Spleen (tissue), 11 donors: ENCODE results near the gene CDC20. TPM values are rescaled to one million over a fixed set of nuclear protein-coding genes. Genes with fewer than 3 reads are reported as not detected.
A peak's percentile ranks its signal among the peaks of the same experiment; 100 is the strongest.

Experiments used
- DNase-seq: peaks from one replicate; pipeline ENCODE4 v3.0.0-alpha.2; 2020
- H3K27ac ChIP-seq, 8 donors: fragments of 200-600 bp; sonication (generic) in 7 of 8; 1 replicate in 4 of 8; 2 replicates in 4 of 8; pipeline versions ENCODE4 v1.5.0 to v1.8.0; 2016 to 2021; ENCODE audit warnings: inconsistent platforms in 4 of 8, mild to moderate bottlenecking in 4 of 8, moderate library complexity in 1 of 8
- H3K27me3 ChIP-seq, 7 donors: fragments of 200-600 bp; sonication (generic) in 6 of 7; replicated peaks in 1 of 7; 1 replicate in 4 of 7; 2 replicates in 3 of 7; pipeline versions ENCODE4 v1.5.0 to v1.8.0; 2016 to 2021; ENCODE audit warnings: inconsistent platforms in 3 of 7, mild to moderate bottlenecking in 1 of 7
- H3K36me3 ChIP-seq, 6 donors: fragments of 200-600 bp; sonication (generic) in 5 of 6; 1 replicate in 4 of 6; 2 replicates in 2 of 6; pipeline versions ENCODE4 v1.5.0 to v1.8.0; 2016 to 2021; ENCODE audit warnings: inconsistent platforms in 2 of 6
- H3K4me1 ChIP-seq, 6 donors: fragments of 200-600 bp; sonication (generic) in 5 of 6; 1 replicate in 3 of 6; 2 replicates in 3 of 6; pipeline versions ENCODE4 v1.5.0 to v1.8.0; 2016 to 2021; ENCODE audit warnings: inconsistent platforms in 3 of 6
- H3K4me3 ChIP-seq, 8 donors: fragments of 200-600 bp; sonication (generic) in 7 of 8; 1 replicate in 4 of 8; 2 replicates in 4 of 8; pipeline versions ENCODE4 v1.5.0 to v1.8.0; 2016 to 2021; ENCODE audit warnings: inconsistent platforms in 4 of 8, mild to moderate bottlenecking in 4 of 8, moderate library complexity in 2 of 8
- H3K9me3 ChIP-seq, 8 donors: fragments of 200-600 bp; sonication (generic) in 7 of 8; 1 replicate in 4 of 8; 2 replicates in 4 of 8; pipeline versions ENCODE4 v1.5.0 to v1.8.0; 2016 to 2021; ENCODE audit warnings: inconsistent platforms in 4 of 8
- CTCF ChIP-seq, 11 experiments: fragments of 200-600 bp in 7 of 11; fragments of 450-650 bp in 4 of 11; sonication (generic) in 4 of 11; IDR thresholded peaks in 8 of 11; conservative IDR thresholded peaks in 3 of 11; 1 replicate in 7 of 11; 2 replicates in 4 of 11; pipeline versions ENCODE4 v1.4.0 to v1.8.0; 2016 to 2021; ENCODE audit warnings: antibody characterized with exemption in 11 of 11, inconsistent platforms in 4 of 11, mild to moderate bottlenecking in 1 of 11
- POLR2A ChIP-seq, 3 donors: fragments of 450-650 bp; IDR thresholded peaks; one replicate each; pipeline ENCODE4 v1.5.1; 2017; ENCODE audit warnings: antibody characterized with exemption in 3 of 3, mild to moderate bottlenecking in 1 of 3
- POLR2AphosphoS5 ChIP-seq, 3 donors: sonication (generic); formaldehyde crosslinking; IDR thresholded peaks; one replicate each; pipeline ENCODE4 v1.5.1; 2017; ENCODE audit warnings: antibody characterized with exemption in 3 of 3
- WGBS, 5 donors: extraction: QIAGEN DNeasy Blood & Tissue Kit in 3 of 5; methylation state at CpG; one replicate each; pipeline versions ENCODE4 v1.1.5 to v1.1.7; 2013 to 2018; 5-methylcytosine and 5-hydroxymethylcytosine counted together
- intact Hi-C: fragments of 100-400 bp; cut with DNase I; formaldehyde crosslinking; loops from one replicate; pipeline ENCODE4 v1.15.0; 2023; ENCODE audit warnings: low total_unique reads
- polyA plus RNA-seq, 3 donors: library from polyadenylated mRNA; stranded (reverse); fragments of 200-250 nt; gene quantifications; one replicate each; pipeline ENCODE4 v1.2.1, GENCODE V29; 2013
- total RNA-seq, 7 donors: library from RNA; depleted of rRNA in 3 of 7; stranded (reverse); fragments of >200 nt in 3 of 7; fragmentation: NEBNext Ultra II Directional in 4 of 7; extraction: Animal tissue kit (Norgen Biotek cat#: 25700) in 4 of 7; gene quantifications; one replicate each; pipeline versions ENCODE4 v1.1.0 to v1.2.1, GENCODE V29; 2016 to 2021
- donor health status: healthy with polysubstance abuse.
- donor health status: DM: no; HTN: no; CAD: no; lungs with moderate emphysema.
- donor health status: DM: no; HTN: no; CAD: no.
- donor health status: Bipolar disorder and iron deficiency.
- donor health status: healthy.
- donor health status: DM: no; HTN: no; CAD: no.
- donor health status: DM: yes; HTN: yes; CAD: no.

Gene CDC20
- total and polyA plus RNA-seq, 10 donors, result 2.1 to 25.9 (median 10.4) TPM

GRCh38 chr1:43383449-43383848, 24.7 kb downstream of the CDC20 start:
- H3K36me3 ChIP-seq, result peaks cover 22 to 87% (median 60%) of the 10 kb centered on the region in 6 donors
- H3K9me3 ChIP-seq, result no peaks in the 10 kb centered on the region
- 74 to 100% (median 95%) methylated on average over 2 of the region's 2 CpGs for WGBS, 5 donors
- no peak for DNase-seq
- TF ChIP-seq POLR2AphosphoS5 (IDR thresholded peaks at IDR 0.05) (no peak), POLR2A (IDR thresholded peaks at IDR 0.05) (no peak), CTCF (IDR thresholded peaks at IDR 0.05 in 8 of 11, conservative IDR thresholded peaks at IDR 0.05 in 3 of 11) (no peak)
- no peak overlapping the region for H3K27ac ChIP-seq
- intact Hi-C loops, result no loop called here
- no peaks in the 10 kb centered on the region for H3K27me3 ChIP-seq
- no peak overlapping the region for H3K4me3 ChIP-seq
- peaks cover 6 to 33% (median 10%) of the 10 kb centered on the region in 6 donors for H3K4me1 ChIP-seq

- no peaks in the 10 kb centered on the region for H3K27me3 ChIP-seq
- peaks cover 18 to 53% (median 31%) of the 10 kb centered on the region in 6 donors for H3K4me1 ChIP-seq
- TF ChIP-seq POLR2AphosphoS5 (IDR thresholded peaks at IDR 0.05) (no peak), POLR2A (IDR thresholded peaks at IDR 0.05) (no peak), CTCF (IDR thresholded peaks at IDR 0.05 in 8 of 11, conservative IDR thresholded peaks at IDR 0.05 in 3 of 11) (no peak)
- no peak for DNase-seq
- H3K36me3 ChIP-seq, result peaks cover 22 to 65% (median 56%) of the 10 kb centered on the region in 6 donors
- no peak overlapping the region for H3K27ac ChIP-seq
- no peaks in the 10 kb centered on the region for H3K9me3 ChIP-seq
- WGBS, 5 donors, result 95 to 97% (median 95%) methylated on average over 6 of the region's 6 CpGs
- intact Hi-C loops, result no loop called here
- H3K4me3 ChIP-seq, result no peak overlapping the region
Measured at GRCh38 chr1:43386676-43387075, 27.9 kb downstream of the CDC20 start.

- WGBS, 5 donors, result 44 to 78% (median 58%) methylated on average over 4 of the region's 4 CpGs
- TF ChIP-seq POLR2AphosphoS5 (IDR thresholded peaks at IDR 0.05), result no peak
- TF ChIP-seq CTCF (IDR thresholded peaks at IDR 0.05 in 8 of 11, conservative IDR thresholded peaks at IDR 0.05 in 3 of 11), result no peak
- no peak for TF ChIP-seq POLR2A (IDR thresholded peaks at IDR 0.05)
Measured at GRCh38 chr1:43387976-43388599, 29.3 kb downstream of the CDC20 start.

GRCh38 chr1:43388613-43389012, 29.8 kb downstream of the CDC20 start:
- peak overlapping the region in 4 of 8 donors; percentile 86 to 93 (median 88) for H3K27ac ChIP-seq
- intact Hi-C loops, result no loop called here
- H3K4me1 ChIP-seq, result peaks cover 18 to 56% (median 35%) of the 10 kb centered on the region in 6 donors
- H3K9me3 ChIP-seq, result no peaks in the 10 kb centered on the region
- 37 to 67% (median 51%) methylated on average over 3 of the region's 3 CpGs for WGBS, 5 donors
- no peak for DNase-seq
- H3K4me3 ChIP-seq, result peak overlapping the region; percentile 65 to 98 (median 84)
- H3K27me3 ChIP-seq, result no peaks in the 10 kb centered on the region
- TF ChIP-seq POLR2A (IDR thresholded peaks at IDR 0.05), result no peak
- TF ChIP-seq POLR2AphosphoS5 (IDR thresholded peaks at IDR 0.05), result no peak
- no peak for TF ChIP-seq CTCF (IDR thresholded peaks at IDR 0.05 in 8 of 11, conservative IDR thresholded peaks at IDR 0.05 in 3 of 11)
- peaks cover 18 to 46% (median 38%) of the 10 kb centered on the region in 6 donors for H3K36me3 ChIP-seq

More at GRCh38 chr1:43387976-43388599, 29.3 kb downstream of the CDC20 start:
- H3K4me3 ChIP-seq, result peak overlapping the region in 2 of 8 donors; percentile 74 to 92
- peaks cover 18 to 51% (median 34%) of the 10 kb centered on the region in 6 donors for H3K4me1 ChIP-seq
- no peak for DNase-seq
- peak overlapping the region in 3 of 8 donors; percentile 88 to 93 (median 89) for H3K27ac ChIP-seq
- H3K9me3 ChIP-seq, result no peaks in the 10 kb centered on the region
- H3K27me3 ChIP-seq, result no peaks in the 10 kb centered on the region
- peaks cover 22 to 51% (median 43%) of the 10 kb centered on the region in 6 donors for H3K36me3 ChIP-seq
- intact Hi-C loops, result no loop called here
